ENCODE data around the gene ZDHHC15.
"Not testable (repeated sequence)": the region's sequence is repeated elsewhere in the genome, so short reads cannot be mapped to it uniquely, and the experiment has no call there.

The ZDHHC15 gene

DNA sequence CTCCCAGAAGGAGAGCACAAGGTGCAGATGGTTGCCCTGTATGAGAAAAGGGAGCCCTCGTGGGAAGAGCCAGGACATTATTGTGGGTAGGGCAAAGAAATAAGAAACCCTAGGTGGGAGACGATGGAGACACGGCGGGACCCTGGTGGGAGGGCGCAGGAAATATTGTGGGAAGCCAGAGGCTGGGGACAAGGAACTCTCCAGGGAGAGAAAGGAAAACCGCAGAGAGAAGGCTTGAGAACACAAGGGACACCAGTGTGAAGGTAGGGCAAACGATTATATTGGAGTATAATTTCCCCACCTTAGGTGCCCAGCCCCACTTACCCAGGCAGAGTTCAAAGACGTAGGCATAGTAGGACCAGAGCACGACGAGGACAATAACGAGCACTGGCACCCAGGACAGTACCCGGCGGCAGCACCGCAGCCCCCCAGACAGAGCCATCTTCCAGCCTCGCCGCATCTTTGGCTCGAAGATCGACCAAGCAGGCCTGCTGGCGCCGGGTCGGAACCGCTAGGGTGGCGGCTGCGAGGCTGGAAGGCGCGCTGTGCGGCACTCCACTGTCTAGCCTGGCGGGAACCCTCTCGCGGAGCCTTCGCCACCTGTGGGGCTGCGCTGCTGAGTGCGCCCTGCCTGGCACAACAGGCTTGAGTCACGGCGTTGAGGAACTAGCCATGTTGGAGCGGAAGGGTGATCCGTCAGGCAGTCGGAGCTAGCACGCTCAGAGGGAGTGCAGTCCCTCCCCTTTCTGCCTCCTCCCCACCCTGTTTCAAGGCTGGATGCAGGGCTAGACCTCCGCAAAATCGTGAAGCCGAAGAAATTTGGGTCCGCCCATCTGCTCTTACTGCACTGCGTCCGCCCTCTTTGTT, at the start of gene ZDHHC15:
Gene ZDHHC15 (minus strand): TSS at position 473 of the 867 bp plus-strand sequence. CDS start 13 bp downstream, at position 460.
- FAIRE-seq = no peak
- no peak for DNase-seq (ENCODE audit: extremely low spot score, insufficient read length, low read depth)

- DNase-seq (ENCODE audit: extremely low spot score, insufficient read length, low read depth); FAIRE-seq: not testable (repeated sequence)
Measured at GRCh38 chrX:75560544-75560943, 37.7 kb upstream of the ZDHHC15 start.

DNA sequence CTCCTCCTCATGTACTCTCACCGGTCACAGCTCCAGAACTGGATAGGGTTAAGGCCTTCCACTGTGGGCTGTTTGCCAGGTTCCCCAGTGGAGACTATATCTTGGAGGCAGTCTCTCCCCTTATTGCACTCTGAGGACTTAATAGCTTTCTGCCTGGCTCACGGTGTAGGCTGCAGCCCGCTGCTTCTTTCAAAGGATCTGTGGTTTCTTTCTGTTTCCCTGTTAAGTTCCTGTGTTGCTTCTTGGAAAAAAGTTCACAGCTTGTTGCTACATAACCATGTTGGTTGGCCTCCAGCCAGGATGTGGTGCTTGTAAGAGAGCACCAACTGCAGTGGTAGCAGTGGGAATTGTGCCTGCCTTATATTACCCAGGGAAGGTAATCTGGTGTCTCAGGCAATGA, 24.9 kb upstream of the ZDHHC15 start:
- FAIRE-seq = no peak
- no peak for DNase-seq (ENCODE audit: extremely low spot score, insufficient read length, low read depth)

DNA sequence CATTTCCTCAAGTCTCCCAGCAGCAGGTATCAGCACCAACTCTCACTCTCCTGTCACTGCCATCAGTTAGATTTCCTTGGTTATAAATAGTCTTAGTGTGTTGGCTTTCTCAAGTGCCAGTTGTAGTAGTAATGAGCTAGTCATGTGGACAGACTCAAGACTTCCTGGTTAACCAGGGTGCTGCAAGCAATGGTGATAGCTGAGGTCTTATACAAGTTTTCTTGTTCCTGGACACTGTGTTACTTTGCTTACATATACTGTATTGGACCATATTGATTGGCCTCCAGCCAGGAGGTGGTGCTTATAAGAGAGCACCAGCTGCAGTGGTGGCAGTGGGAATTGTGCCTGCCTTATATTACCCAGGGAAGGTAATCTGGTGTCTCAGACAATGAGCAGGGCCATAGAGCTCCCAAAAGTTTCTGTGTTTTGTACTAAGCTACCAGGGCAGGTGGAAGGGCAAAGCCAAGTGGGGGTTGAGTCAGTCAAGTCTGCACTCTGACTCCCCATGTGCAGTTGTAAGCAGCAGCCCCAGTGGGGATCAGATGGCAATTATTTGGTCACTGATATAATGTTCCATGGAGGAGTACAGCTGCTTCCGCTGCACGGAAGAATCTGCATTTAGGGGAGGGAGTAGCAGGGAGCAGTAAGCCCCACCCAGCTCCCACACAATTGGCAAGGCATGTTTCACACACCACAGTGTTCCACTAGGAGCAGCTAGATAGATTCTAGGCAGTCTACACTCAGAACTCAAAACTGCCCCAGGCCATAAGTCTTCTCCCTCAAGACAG, 24.1 kb upstream of the ZDHHC15 start:
- FAIRE-seq (no peak), DNase-seq (ENCODE audit: extremely low spot score, insufficient read length, low read depth) (no peak)

GRCh38 chrX:75544786-75545185, 21.9 kb upstream of the ZDHHC15 start:
- FAIRE-seq = no peak
- no peak for DNase-seq (ENCODE audit: extremely low spot score, insufficient read length, low read depth)

- FAIRE-seq (no peak), DNase-seq (ENCODE audit: extremely low spot score, insufficient read length, low read depth) (no peak)
Measured at GRCh38 chrX:75483933-75484332, 38.9 kb downstream of the ZDHHC15 start.

DNA sequence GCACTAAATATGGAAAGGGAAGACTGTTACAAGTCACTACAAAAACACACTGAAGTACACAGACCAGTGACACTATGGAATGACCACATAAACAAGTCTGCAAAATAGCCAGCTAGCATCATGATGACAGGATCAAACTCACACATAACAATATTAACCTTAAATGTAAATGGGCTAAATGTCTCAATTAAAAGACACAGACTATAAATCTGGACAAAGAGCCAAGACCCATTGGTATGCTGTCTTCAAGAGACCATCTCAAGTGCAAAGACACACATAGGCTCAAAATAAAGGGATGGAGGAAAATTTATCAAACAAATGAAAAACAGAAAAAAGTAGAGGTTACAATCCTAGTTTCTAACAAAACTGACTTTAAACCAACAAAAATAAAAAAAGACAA, 61.1 kb downstream of the ZDHHC15 start:
- DNase-seq (ENCODE audit: extremely low spot score, insufficient read length, low read depth); FAIRE-seq: not testable (repeated sequence)

DNA sequence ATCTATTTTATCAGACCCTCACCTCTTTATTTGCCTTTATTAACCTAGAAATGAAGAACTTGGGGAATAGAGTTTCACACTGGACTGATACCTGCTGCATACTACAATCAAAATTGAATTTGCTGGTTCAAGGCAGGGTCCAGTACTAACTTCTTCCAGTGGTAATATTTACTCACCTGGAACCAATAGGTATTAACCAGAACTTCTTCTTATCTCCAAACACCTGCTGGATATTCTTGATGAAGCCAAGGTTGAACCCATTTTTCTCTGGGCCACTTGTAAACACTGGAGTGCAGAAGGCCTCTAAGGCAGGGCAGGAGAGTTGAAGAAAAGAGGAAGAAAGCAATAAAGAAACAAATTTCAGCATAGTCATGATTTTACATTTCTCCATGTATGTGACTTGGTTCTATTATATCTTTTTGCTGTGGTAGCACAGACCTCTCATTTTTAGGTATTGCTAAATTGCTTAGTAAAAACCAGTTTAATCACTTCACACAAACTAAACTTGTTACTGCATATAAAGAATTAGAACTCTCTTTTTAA, 101.1 kb downstream of the ZDHHC15 start:
- FAIRE-seq (no peak), DNase-seq (ENCODE audit: extremely low spot score, insufficient read length, low read depth) (no peak)

GRCh38 chrX:75407153-75407552, 115.7 kb downstream of the ZDHHC15 start:
- not testable (repeated sequence) for FAIRE-seq; DNase-seq (ENCODE audit: extremely low spot score, insufficient read length, low read depth)

DNA sequence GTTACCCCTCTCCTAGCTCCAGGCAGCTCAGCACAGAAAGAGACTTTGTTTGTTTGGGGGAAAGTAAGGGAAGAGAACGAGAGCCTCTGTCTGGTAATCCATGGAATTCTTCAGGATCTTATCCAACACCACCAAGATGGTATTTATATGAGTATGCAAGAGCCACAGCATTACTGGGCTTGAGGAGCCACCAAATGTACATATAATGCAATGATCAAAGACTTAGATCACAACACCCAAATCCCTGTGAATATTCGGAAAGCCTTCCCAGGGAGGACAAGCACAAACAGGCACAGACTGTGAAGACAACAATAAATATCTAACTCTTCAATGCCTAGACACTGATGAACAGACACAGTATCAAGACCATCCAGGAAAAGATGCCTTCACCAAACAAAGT, 132.4 kb downstream of the ZDHHC15 start:
- FAIRE-seq (no peak), DNase-seq (ENCODE audit: extremely low spot score, insufficient read length, low read depth) (no peak)

DNA sequence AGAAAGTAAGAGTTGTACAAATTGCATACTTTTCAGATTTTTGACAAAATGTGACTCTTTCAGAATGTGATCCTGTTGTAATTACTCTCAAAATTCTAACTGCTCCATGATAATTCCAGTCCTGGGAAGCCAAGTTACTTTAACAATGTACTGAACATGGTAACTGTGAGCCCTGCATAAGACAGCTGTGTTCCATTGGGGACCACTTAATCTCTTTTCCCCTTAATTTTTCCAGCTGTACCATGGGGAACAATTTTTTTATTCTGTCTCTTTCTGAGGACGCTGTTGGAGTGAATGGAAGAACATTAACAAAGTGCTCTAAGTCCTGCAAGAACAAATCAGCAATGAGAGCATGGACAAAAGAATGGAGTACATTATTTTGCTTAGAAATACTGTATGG, 153.1 kb downstream of the ZDHHC15 start:
- FAIRE-seq (no peak), DNase-seq (ENCODE audit: extremely low spot score, insufficient read length, low read depth) (no peak)

DNA sequence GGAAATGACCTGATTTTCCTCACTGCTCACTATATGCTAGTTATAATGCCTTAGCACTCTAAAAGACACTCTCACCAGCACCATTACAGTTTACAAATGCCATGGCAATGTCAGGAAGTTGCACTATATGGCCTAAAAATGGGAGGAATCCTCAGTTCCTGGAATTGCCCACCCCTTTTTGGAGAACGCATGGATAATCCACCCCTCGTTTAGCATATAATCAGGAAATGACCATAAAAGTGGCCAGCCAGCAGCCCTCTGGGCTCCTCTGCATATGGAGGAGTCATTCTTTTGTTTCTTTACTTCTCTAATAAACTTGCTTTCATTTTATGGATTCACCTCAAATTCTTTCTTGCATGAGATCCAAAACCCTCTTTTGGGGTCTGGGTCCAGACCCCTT, 156.0 kb downstream of the ZDHHC15 start:
- DNase-seq (ENCODE audit: extremely low spot score, insufficient read length, low read depth) = no peak
- FAIRE-seq = no peak

DNA sequence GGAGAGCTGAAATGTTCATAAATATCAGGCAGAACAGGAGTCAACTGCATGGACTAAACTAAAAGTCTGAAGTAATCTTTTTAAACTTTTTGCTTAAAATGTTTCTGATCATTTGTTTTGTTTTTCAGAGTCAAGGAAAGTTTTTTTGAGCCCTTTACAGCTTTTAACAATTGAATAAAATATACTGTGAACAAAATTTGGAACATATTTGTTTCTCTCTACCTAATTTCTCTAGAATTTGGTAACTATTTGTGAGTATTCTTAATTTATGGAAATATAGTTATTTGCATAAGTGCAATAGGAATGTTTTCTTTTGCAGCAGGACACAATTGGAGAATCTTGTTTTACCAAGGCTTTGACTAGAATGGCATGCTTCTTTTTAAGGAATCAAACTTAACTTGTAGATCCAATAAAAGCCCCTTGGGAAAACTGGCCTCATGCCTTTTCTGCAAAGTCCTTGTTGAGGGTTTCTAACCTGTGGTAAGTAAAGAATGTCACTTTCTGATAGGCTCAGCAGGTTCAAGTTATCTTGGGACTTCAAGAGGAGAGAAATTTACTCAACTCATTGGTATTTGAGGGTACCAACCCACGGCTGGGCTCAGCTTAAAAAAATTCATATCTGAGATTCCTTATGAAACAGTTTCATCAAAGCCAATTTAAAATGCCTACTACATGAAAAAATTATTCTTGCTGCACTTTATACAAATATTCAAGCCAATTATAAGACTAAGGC, 157.4 kb downstream of the ZDHHC15 start:
- FAIRE-seq = no peak

GRCh38 chrX:75361788-75362187, 161.0 kb downstream of the ZDHHC15 start:
- FAIRE-seq (no peak), DNase-seq (ENCODE audit: extremely low spot score, insufficient read length, low read depth) (no peak)

More for the DNA sequence above, 157.4 kb downstream of the ZDHHC15 start:
- no peak for DNase-seq (ENCODE audit: extremely low spot score, insufficient read length, low read depth)

GRCh38 chrX:75348601-75349000, 174.2 kb downstream of the ZDHHC15 start:
- not testable (repeated sequence) for DNase-seq (ENCODE audit: extremely low spot score, insufficient read length, low read depth); FAIRE-seq

DNA sequence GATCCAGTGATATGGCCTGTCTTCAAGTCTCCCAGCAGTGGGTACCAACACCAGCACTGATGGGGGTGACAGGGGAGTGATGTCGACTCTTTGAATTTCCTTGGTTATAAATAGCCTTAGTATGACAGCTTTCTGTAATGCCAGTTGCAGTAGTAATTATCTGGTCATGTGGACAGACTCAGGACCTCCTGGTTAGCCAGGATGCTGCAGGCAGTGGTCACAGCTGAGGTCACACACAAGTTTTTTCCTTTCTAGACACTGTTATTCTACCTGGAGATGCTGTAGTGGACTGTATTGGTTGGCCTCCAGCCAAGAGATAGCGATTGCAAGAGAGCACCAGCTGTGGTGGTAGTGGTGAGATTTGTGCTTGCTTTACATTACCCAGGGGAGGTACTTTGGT, 185.3 kb downstream of the ZDHHC15 start:
- no peak for FAIRE-seq
- DNase-seq (ENCODE audit: extremely low spot score, insufficient read length, low read depth) = no peak

- no peak for FAIRE-seq
Measured at GRCh38 chrX:75335127-75335458, 187.7 kb downstream of the ZDHHC15 start.

DNA sequence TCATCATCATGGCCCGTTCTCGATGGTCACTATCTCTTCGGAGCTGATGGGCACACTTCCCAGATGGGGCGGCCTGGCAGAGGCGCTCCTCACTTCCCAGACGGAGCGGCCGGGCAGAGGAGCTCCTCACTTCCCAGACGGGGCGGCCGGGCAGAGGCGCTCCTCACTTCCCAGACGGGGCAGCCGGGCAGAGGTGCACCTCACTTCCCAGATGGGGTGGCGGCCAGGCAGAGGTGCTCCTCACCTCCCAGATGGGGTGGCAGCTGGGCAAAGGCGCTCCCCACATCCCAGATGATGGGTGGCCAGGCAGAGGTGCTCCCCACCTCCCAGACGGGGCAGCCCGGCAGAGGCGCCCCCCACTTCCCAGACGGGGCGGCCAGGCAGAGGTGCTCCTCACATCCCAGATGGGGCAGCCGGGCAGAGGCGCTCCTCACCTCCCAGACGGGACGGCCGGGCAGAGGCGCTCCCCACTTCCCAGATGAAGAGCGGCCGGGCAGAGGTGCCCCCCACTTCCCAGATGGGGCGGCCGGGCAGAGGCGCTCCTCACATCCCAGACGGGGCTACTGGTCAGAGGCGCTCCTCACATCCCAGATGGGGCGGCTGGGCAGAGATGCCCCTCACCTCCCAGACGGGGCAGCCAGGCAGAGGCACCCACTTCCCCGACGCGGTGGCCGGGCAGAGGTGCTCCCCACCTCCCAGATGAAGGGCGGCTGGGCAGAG, 188.3 kb downstream of the ZDHHC15 start:
- FAIRE-seq; DNase-seq (ENCODE audit: extremely low spot score, insufficient read length, low read depth): not testable (repeated sequence)

More at GRCh38 chrX:75335127-75335458, 187.7 kb downstream of the ZDHHC15 start:
- DNase-seq (ENCODE audit: extremely low spot score, insufficient read length, low read depth) = no peak

- DNase-seq (ENCODE audit: extremely low spot score, insufficient read length, low read depth) (no peak), FAIRE-seq (no peak)
Measured at GRCh38 chrX:75327607-75328006, 195.2 kb downstream of the ZDHHC15 start.

All from GM18507 (cell line).